WTC11 (cell line): ENCODE results near the gene GOLGA6C.

Experiments used
- CBFB ChIP-seq: sonication (generic); formaldehyde crosslinking; IDR thresholded peaks from 2 replicates; pipeline ENCODE4 v1.8.1; 2022; ENCODE audit warnings: mild to moderate bottlenecking, low read depth, missing genetic modification reagents
- CREB1 ChIP-seq: sonication (generic); formaldehyde crosslinking; IDR thresholded peaks from 2 replicates; pipeline ENCODE4 v1.8.0; 2023; ENCODE audit warnings: mild to moderate bottlenecking, missing genetic modification reagents
- ESRRA ChIP-seq: sonication (generic); formaldehyde crosslinking; IDR thresholded peaks from 2 replicates; pipeline ENCODE4 v1.8.1; 2022; ENCODE audit warnings: mild to moderate bottlenecking, missing genetic modification reagents, borderline replicate concordance
- JUN ChIP-seq: sonication (generic); formaldehyde crosslinking; IDR thresholded peaks from 2 replicates; pipeline ENCODE4 v1.8.0; 2023; ENCODE audit warnings: mild to moderate bottlenecking, missing genetic modification reagents
- NR2C2 ChIP-seq: sonication (generic); formaldehyde crosslinking; IDR thresholded peaks from 2 replicates; pipeline ENCODE4 v1.8.0; 2022; ENCODE audit warnings: mild to moderate bottlenecking, missing genetic modification reagents
- NR3C1 ChIP-seq: sonication (generic); formaldehyde crosslinking; conservative IDR thresholded peaks from 2 replicates; pipeline ENCODE4 v1.8.1; 2023; ENCODE audit warnings: low read depth, mild to moderate bottlenecking, missing genetic modification reagents
- SOX15 ChIP-seq: fragments of 250-450 bp; sonication (Bioruptor Pico); IDR thresholded peaks from 2 replicates; pipeline ENCODE4 v1.9.0; 2021; ENCODE audit warnings: mild to moderate bottlenecking
- SP1 ChIP-seq: sonication (generic); formaldehyde crosslinking; conservative IDR thresholded peaks from 2 replicates; pipeline ENCODE4 v1.8.1; 2022; ENCODE audit warnings: missing genetic modification reagents
- TP53 ChIP-seq: sonication (generic); formaldehyde crosslinking; IDR thresholded peaks from 2 replicates; pipeline ENCODE4 v1.8.1; 2023; ENCODE audit warnings: mild to moderate bottlenecking, missing genetic modification reagents
- TF ChIP-seq, protein P1 (sequence below): fragments of 200-600 bp; IDR thresholded peaks from 2 replicates; pipeline ENCODE4 v1.8.0; 2022; ENCODE audit warnings: antibody characterized with exemption
- TF ChIP-seq, protein P2 (sequence below): sonication (generic); formaldehyde crosslinking; IDR thresholded peaks from 2 replicates; pipeline ENCODE4 v1.8.0; 2022; ENCODE audit warnings: mild to moderate bottlenecking, missing genetic modification reagents
- TF ChIP-seq, protein P3 (sequence below): sonication (generic); formaldehyde crosslinking; IDR thresholded peaks from 2 replicates; pipeline ENCODE4 v1.8.0; 2023; ENCODE audit warnings: mild to moderate bottlenecking, missing genetic modification reagents
- TF ChIP-seq, protein P4 (sequence below): sonication (generic); formaldehyde crosslinking; IDR thresholded peaks from 2 replicates; pipeline ENCODE4 v1.8.0; 2022; ENCODE audit warnings: mild to moderate bottlenecking, missing genetic modification reagents

DNA sequence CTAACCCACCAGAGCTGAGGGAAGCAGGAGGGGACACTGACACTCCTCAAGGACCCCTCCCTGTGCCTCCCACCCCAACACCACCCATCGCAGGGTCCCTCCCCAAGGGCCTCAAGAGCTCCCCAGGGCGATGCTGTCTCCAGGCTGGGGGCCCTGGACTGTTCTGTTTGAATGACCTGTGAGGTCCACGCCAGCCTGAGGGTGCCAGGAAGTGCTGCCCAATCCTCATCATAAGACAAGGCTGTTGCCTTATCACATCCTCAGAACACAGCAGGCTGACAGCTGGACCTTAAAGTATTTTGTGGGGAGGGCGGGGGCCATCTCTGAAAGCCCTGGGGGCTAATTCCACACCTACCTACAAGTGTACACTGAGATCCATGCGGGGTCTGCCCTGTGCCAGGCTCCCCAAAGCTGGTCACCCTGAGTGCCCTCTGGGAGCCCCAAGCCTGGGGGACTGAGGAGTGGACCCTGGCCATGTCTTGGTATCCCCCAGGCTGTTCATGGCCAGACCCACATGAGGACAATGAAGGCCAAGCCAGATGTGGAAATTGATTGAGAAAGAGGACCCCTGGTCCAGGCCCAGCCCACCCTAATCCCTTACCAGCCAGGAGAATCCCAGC lies 23.8 kb upstream of the GOLGA6C start:
- TF ChIP-seq, protein P1, sequence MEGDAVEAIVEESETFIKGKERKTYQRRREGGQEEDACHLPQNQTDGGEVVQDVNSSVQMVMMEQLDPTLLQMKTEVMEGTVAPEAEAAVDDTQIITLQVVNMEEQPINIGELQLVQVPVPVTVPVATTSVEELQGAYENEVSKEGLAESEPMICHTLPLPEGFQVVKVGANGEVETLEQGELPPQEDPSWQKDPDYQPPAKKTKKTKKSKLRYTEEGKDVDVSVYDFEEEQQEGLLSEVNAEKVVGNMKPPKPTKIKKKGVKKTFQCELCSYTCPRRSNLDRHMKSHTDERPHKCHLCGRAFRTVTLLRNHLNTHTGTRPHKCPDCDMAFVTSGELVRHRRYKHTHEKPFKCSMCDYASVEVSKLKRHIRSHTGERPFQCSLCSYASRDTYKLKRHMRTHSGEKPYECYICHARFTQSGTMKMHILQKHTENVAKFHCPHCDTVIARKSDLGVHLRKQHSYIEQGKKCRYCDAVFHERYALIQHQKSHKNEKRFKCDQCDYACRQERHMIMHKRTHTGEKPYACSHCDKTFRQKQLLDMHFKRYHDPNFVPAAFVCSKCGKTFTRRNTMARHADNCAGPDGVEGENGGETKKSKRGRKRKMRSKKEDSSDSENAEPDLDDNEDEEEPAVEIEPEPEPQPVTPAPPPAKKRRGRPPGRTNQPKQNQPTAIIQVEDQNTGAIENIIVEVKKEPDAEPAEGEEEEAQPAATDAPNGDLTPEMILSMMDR: no peak
- TF ChIP-seq, protein P2, sequence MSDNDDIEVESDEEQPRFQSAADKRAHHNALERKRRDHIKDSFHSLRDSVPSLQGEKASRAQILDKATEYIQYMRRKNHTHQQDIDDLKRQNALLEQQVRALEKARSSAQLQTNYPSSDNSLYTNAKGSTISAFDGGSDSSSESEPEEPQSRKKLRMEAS (CRISPR knock-in tag): no peak
- TF ChIP-seq CREB1 (CRISPR knock-in tag) (no peak), TP53 (CRISPR knock-in tag) (no peak), SOX15 (no peak), CBFB (CRISPR knock-in tag) (no peak), JUN (CRISPR knock-in tag) (no peak), NR2C2 (no peak), NR3C1 (CRISPR knock-in tag) (no peak), ESRRA (CRISPR knock-in tag) (no peak), SP1 (CRISPR knock-in tag) (no peak)
- TF ChIP-seq, protein P3, sequence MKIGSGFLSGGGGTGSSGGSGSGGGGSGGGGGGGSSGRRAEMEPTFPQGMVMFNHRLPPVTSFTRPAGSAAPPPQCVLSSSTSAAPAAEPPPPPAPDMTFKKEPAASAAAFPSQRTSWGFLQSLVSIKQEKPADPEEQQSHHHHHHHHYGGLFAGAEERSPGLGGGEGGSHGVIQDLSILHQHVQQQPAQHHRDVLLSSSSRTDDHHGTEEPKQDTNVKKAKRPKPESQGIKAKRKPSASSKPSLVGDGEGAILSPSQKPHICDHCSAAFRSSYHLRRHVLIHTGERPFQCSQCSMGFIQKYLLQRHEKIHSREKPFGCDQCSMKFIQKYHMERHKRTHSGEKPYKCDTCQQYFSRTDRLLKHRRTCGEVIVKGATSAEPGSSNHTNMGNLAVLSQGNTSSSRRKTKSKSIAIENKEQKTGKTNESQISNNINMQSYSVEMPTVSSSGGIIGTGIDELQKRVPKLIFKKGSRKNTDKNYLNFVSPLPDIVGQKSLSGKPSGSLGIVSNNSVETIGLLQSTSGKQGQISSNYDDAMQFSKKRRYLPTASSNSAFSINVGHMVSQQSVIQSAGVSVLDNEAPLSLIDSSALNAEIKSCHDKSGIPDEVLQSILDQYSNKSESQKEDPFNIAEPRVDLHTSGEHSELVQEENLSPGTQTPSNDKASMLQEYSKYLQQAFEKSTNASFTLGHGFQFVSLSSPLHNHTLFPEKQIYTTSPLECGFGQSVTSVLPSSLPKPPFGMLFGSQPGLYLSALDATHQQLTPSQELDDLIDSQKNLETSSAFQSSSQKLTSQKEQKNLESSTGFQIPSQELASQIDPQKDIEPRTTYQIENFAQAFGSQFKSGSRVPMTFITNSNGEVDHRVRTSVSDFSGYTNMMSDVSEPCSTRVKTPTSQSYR (CRISPR knock-in tag): no peak
- TF ChIP-seq, protein P4, sequence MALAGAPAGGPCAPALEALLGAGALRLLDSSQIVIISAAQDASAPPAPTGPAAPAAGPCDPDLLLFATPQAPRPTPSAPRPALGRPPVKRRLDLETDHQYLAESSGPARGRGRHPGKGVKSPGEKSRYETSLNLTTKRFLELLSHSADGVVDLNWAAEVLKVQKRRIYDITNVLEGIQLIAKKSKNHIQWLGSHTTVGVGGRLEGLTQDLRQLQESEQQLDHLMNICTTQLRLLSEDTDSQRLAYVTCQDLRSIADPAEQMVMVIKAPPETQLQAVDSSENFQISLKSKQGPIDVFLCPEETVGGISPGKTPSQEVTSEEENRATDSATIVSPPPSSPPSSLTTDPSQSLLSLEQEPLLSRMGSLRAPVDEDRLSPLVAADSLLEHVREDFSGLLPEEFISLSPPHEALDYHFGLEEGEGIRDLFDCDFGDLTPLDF (CRISPR knock-in tag): no peak
